WTC11 (cell line): ENCODE data around the gene EXOC4. TPM values are rescaled to one million over a fixed set of nuclear protein-coding genes. Genes with fewer than 3 reads are reported as not detected.

Source experiments
- ATAC-seq: fragments of 200-7000 bp; cut with Tn5 transposase; 2 replicates; pipeline ENCODE4 v1.10.0; 2021; ENCODE audit warnings: mild to moderate bottlenecking, moderate library complexity
- CTCF ChIA-PET: fragments of 300-600 bp; sonication (Branson Sonifier 250); formaldehyde crosslinking; loops from one replicate; lab custom pipeline; 2021; ENCODE audit warnings: antibody characterized with exemption; lab: Charles Lee
- POLR2A ChIA-PET: fragments of 350-600 bp; sonication (Branson Sonifier 250); formaldehyde crosslinking; loops from one replicate; lab custom pipeline; 2021; ENCODE audit warnings: antibody characterized with exemption; lab: Charles Lee
- DNase-seq: peaks from one replicate; pipeline ENCODE4 v3.0.0; 2021; ENCODE audit warnings: low spot score
- H3K27ac Mint-ChIP-seq: 2 replicates; pipeline ENCODE4 v1.8.0; 2021; ENCODE audit warnings: mixed read lengths
- H3K27me3 Mint-ChIP-seq: 2 replicates; pipeline ENCODE4 v1.8.0; 2021; ENCODE audit warnings: low read depth, mild to moderate bottlenecking, moderate library complexity, mixed read lengths
- H3K36me3 Mint-ChIP-seq: 2 replicates; pipeline ENCODE4 v1.8.0; 2021; ENCODE audit warnings: mixed read lengths
- H3K4me1 Mint-ChIP-seq: 2 replicates; pipeline ENCODE4 v1.8.0; 2022; ENCODE audit warnings: mixed read lengths
- H3K4me3 Mint-ChIP-seq: 2 replicates; pipeline ENCODE4 v1.8.0; 2021; ENCODE audit warnings: mild to moderate bottlenecking, moderate library complexity, mixed read lengths
- H3K9me3 Mint-ChIP-seq: 2 replicates; pipeline ENCODE4 v1.8.0; 2021; ENCODE audit warnings: mixed read lengths
- CBFB ChIP-seq: sonication (generic); formaldehyde crosslinking; IDR thresholded peaks from 2 replicates; pipeline ENCODE4 v1.8.1; 2022; ENCODE audit warnings: mild to moderate bottlenecking, low read depth, missing genetic modification reagents
- ESRRA ChIP-seq: sonication (generic); formaldehyde crosslinking; IDR thresholded peaks from 2 replicates; pipeline ENCODE4 v1.8.1; 2022; ENCODE audit warnings: mild to moderate bottlenecking, missing genetic modification reagents, borderline replicate concordance
- FOXP1 ChIP-seq: sonication (generic); formaldehyde crosslinking; IDR thresholded peaks from 2 replicates; pipeline ENCODE4 v1.8.0; 2022; ENCODE audit warnings: missing genetic modification reagents, mild to moderate bottlenecking, moderate library complexity, borderline replicate concordance
- IRF2 ChIP-seq: sonication (generic); formaldehyde crosslinking; IDR thresholded peaks from 2 replicates; pipeline ENCODE4 v1.8.0; 2022; ENCODE audit warnings: low read depth, missing genetic modification reagents, borderline replicate concordance
- JUN ChIP-seq: sonication (generic); formaldehyde crosslinking; IDR thresholded peaks from 2 replicates; pipeline ENCODE4 v1.8.0; 2023; ENCODE audit warnings: mild to moderate bottlenecking, missing genetic modification reagents
- OVOL2 ChIP-seq: fragments of 250-450 bp; sonication (Bioruptor Pico); IDR thresholded peaks from 2 replicates; pipeline ENCODE4 v1.9.0; 2021; ENCODE audit warnings: mild to moderate bottlenecking, borderline replicate concordance
- PRRX2 ChIP-seq: fragments of 250-450 bp; sonication (Bioruptor Pico); IDR thresholded peaks from 2 replicates; pipeline ENCODE4 v1.8.0; 2021; ENCODE audit warnings: mild to moderate bottlenecking
- RELA ChIP-seq: sonication (generic); formaldehyde crosslinking; IDR thresholded peaks from 2 replicates; pipeline ENCODE4 v1.8.1; 2022; ENCODE audit warnings: missing genetic modification reagents, mild to moderate bottlenecking, borderline replicate concordance
- ZNF121 ChIP-seq: sonication (generic); formaldehyde crosslinking; IDR thresholded peaks from 2 replicates; pipeline ENCODE4 v1.8.0; 2023; ENCODE audit warnings: missing genetic modification reagents
- ZNF396 ChIP-seq: fragments of 250-450 bp; sonication (Bioruptor Pico); IDR thresholded peaks from 2 replicates; pipeline ENCODE4 v1.8.0; 2021; ENCODE audit warnings: mild to moderate bottlenecking, moderate library complexity, borderline replicate concordance
- ZNF416 ChIP-seq: fragments of 250-450 bp; sonication (Bioruptor Pico); IDR thresholded peaks from 2 replicates; pipeline ENCODE4 v1.9.0; 2021; ENCODE audit warnings: mild to moderate bottlenecking, inconsistent platforms
- total RNA-seq: library from RNA; stranded (reverse); gene quantifications from 3 replicates; pipeline ENCODE4 v1.2.3, GENCODE V29; 2021
- TF ChIP-seq, protein P1 (sequence below): fragments of 250-450 bp; sonication (Bioruptor Pico); IDR thresholded peaks from 2 replicates; pipeline ENCODE4 v1.9.0; 2021; ENCODE audit warnings: moderate library complexity, mild to moderate bottlenecking, inconsistent platforms, borderline replicate concordance
- TF ChIP-seq, protein P2 (sequence below): sonication (generic); formaldehyde crosslinking; IDR thresholded peaks from 2 replicates; pipeline ENCODE4 v1.8.1; 2023; ENCODE audit warnings: mild to moderate bottlenecking, moderate library complexity, missing genetic modification reagents
- TF ChIP-seq, protein P3 (sequence below): fragments of 250-450 bp; sonication (Bioruptor Pico); IDR thresholded peaks from 2 replicates; pipeline ENCODE4 v1.8.0; 2021; ENCODE audit warnings: mild to moderate bottlenecking
- TF ChIP-seq, protein P4 (sequence below): sonication (generic); formaldehyde crosslinking; IDR thresholded peaks from 2 replicates; pipeline ENCODE4 v1.8.1; 2023; ENCODE audit warnings: mild to moderate bottlenecking, missing genetic modification reagents, borderline replicate concordance
- TF ChIP-seq, protein P5 (sequence below): sonication (generic); formaldehyde crosslinking; IDR thresholded peaks from 2 replicates; pipeline ENCODE4 v1.8.0; 2023; ENCODE audit warnings: missing genetic modification reagents
- TF ChIP-seq, protein P6 (sequence below): sonication (generic); formaldehyde crosslinking; IDR thresholded peaks from 2 replicates; pipeline ENCODE4 v1.8.1; 2023; ENCODE audit warnings: mild to moderate bottlenecking, missing genetic modification reagents
- TF ChIP-seq, protein P7 (sequence below): sonication (generic); formaldehyde crosslinking; conservative IDR thresholded peaks from 2 replicates; pipeline ENCODE4 v1.8.1; 2022; ENCODE audit warnings: mild to moderate bottlenecking, missing genetic modification reagents
- TF ChIP-seq, protein P8 (sequence below): sonication (generic); formaldehyde crosslinking; IDR thresholded peaks from 2 replicates; pipeline ENCODE4 v1.8.0; 2023; ENCODE audit warnings: missing genetic modification reagents, mild to moderate bottlenecking, borderline replicate concordance

The EXOC4 gene
- total RNA-seq, 1 experiment from 2014 or later, result 62.0 TPM

DNA sequence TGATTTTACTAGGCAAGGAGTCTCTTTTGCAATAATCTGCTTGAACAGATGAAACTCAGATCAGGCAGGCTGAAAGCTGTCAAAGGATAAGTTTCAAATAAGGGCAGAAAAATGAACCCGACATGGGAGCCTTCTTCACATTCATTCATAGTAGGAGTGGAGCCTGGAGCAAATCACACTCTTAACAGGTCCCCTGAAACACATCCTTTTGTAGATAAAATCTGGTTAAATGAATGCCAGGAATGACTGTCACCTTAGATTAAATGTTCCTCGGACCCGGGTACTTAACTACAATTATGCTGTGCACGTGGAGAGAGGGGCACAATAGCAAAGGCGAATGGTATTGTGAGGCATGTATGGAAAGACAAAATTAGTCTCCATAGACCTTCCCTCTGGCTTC, 529.6 kb downstream of the EXOC4 start:
- no peak overlapping the region for H3K27ac Mint-ChIP-seq

DNA sequence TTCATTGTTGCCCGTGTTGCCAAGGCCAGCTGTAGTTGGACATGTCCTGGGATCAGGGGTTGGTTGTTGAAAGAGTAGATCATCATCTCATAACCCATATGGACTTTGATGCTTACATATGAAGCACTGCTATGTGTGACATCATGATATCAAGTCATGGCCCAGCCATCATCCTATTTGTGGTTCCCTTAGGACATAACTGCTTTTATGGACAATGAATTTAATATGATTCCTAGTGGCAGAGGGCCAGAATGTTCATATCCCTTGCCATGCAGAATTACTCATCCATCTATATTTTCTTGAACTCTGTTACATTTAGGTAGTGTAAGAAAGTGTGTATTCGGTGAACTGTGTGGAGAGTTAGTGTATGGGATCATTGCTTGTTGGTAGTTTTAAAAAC, 530.4 kb downstream of the EXOC4 start:
- H3K4me1 Mint-ChIP-seq, result no peaks in the 10 kb centered on the region
- no peak overlapping the region for H3K27ac Mint-ChIP-seq
- H3K27me3 Mint-ChIP-seq, result no peaks in the 10 kb centered on the region
- ChIA-PET POLR2A (no interaction called here), CTCF (no interaction called here)
- H3K4me3 Mint-ChIP-seq, result no peak overlapping the region
- H3K36me3 Mint-ChIP-seq, result peaks cover 11% of the 10 kb centered on the region
- ATAC-seq, result no peak
- H3K9me3 Mint-ChIP-seq, result peaks cover 18% of the 10 kb centered on the region
- DNase-seq, result no peak
- TF ChIP-seq, protein P1, sequence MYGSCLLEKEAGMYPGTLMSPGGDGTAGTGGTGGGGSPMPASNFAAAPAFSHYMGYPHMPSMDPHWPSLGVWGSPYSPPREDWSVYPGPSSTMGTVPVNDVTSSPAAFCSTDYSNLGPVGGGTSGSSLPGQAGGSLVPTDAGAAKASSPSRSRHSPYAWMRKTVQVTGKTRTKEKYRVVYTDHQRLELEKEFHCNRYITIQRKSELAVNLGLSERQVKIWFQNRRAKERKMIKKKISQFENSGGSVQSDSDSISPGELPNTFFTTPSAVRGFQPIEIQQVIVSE (CRISPR knock-in tag), result no peak
- TF ChIP-seq RELA (CRISPR knock-in tag) (no peak), IRF2 (CRISPR knock-in tag) (no peak), ZNF416 (CRISPR knock-in tag) (no peak), ZNF396 (CRISPR knock-in tag) (no peak), FOXP1 (CRISPR knock-in tag) (no peak), CBFB (CRISPR knock-in tag) (no peak), JUN (CRISPR knock-in tag) (no peak), PRRX2 (CRISPR knock-in tag) (no peak), ZNF121 (CRISPR knock-in tag) (no peak)
- TF ChIP-seq, protein P2, sequence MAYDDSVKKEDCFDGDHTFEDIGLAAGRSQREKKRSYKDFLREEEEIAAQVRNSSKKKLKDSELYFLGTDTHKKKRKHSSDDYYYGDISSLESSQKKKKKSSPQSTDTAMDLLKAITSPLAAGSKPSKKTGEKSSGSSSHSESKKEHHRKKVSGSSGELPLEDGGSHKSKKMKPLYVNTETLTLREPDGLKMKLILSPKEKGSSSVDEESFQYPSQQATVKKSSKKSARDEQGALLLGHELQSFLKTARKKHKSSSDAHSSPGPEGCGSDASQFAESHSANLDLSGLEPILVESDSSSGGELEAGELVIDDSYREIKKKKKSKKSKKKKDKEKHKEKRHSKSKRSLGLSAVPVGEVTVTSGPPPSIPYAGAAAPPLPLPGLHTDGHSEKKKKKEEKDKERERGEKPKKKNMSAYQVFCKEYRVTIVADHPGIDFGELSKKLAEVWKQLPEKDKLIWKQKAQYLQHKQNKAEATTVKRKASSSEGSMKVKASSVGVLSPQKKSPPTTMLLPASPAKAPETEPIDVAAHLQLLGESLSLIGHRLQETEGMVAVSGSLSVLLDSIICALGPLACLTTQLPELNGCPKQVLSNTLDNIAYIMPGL, result no peak
- TF ChIP-seq, protein P3, sequence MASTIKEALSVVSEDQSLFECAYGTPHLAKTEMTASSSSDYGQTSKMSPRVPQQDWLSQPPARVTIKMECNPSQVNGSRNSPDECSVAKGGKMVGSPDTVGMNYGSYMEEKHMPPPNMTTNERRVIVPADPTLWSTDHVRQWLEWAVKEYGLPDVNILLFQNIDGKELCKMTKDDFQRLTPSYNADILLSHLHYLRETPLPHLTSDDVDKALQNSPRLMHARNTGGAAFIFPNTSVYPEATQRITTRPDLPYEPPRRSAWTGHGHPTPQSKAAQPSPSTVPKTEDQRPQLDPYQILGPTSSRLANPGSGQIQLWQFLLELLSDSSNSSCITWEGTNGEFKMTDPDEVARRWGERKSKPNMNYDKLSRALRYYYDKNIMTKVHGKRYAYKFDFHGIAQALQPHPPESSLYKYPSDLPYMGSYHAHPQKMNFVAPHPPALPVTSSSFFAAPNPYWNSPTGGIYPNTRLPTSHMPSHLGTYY (CRISPR knock-in tag), result no peak
- TF ChIP-seq, protein P4, sequence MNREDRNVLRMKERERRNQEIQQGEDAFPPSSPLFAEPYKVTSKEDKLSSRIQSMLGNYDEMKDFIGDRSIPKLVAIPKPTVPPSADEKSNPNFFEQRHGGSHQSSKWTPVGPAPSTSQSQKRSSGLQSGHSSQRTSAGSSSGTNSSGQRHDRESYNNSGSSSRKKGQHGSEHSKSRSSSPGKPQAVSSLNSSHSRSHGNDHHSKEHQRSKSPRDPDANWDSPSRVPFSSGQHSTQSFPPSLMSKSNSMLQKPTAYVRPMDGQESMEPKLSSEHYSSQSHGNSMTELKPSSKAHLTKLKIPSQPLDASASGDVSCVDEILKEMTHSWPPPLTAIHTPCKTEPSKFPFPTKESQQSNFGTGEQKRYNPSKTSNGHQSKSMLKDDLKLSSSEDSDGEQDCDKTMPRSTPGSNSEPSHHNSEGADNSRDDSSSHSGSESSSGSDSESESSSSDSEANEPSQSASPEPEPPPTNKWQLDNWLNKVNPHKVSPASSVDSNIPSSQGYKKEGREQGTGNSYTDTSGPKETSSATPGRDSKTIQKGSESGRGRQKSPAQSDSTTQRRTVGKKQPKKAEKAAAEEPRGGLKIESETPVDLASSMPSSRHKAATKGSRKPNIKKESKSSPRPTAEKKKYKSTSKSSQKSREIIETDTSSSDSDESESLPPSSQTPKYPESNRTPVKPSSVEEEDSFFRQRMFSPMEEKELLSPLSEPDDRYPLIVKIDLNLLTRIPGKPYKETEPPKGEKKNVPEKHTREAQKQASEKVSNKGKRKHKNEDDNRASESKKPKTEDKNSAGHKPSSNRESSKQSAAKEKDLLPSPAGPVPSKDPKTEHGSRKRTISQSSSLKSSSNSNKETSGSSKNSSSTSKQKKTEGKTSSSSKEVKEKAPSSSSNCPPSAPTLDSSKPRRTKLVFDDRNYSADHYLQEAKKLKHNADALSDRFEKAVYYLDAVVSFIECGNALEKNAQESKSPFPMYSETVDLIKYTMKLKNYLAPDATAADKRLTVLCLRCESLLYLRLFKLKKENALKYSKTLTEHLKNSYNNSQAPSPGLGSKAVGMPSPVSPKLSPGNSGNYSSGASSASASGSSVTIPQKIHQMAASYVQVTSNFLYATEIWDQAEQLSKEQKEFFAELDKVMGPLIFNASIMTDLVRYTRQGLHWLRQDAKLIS (CRISPR knock-in tag), result no peak
- TF ChIP-seq, protein P5, sequence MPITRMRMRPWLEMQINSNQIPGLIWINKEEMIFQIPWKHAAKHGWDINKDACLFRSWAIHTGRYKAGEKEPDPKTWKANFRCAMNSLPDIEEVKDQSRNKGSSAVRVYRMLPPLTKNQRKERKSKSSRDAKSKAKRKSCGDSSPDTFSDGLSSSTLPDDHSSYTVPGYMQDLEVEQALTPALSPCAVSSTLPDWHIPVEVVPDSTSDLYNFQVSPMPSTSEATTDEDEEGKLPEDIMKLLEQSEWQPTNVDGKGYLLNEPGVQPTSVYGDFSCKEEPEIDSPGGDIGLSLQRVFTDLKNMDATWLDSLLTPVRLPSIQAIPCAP, result no peak
- TF ChIP-seq, protein P6, sequence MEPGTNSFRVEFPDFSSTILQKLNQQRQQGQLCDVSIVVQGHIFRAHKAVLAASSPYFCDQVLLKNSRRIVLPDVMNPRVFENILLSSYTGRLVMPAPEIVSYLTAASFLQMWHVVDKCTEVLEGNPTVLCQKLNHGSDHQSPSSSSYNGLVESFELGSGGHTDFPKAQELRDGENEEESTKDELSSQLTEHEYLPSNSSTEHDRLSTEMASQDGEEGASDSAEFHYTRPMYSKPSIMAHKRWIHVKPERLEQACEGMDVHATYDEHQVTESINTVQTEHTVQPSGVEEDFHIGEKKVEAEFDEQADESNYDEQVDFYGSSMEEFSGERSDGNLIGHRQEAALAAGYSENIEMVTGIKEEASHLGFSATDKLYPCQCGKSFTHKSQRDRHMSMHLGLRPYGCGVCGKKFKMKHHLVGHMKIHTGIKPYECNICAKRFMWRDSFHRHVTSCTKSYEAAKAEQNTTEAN, result no peak

More for the DNA sequence above, 529.6 kb downstream of the EXOC4 start:
- CTCF ChIA-PET, result no interaction called here
- no peaks in the 10 kb centered on the region for H3K4me1 Mint-ChIP-seq
- no peaks in the 10 kb centered on the region for H3K27me3 Mint-ChIP-seq
- H3K9me3 Mint-ChIP-seq, result peaks cover 18% of the 10 kb centered on the region
- no peak overlapping the region for H3K4me3 Mint-ChIP-seq
- POLR2A ChIA-PET, result no interaction called here
- TF ChIP-seq ZNF396 (CRISPR knock-in tag), result no peak
- TF ChIP-seq, protein P7, sequence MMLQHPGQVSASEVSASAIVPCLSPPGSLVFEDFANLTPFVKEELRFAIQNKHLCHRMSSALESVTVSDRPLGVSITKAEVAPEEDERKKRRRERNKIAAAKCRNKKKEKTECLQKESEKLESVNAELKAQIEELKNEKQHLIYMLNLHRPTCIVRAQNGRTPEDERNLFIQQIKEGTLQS, result no peak
- no peak for TF ChIP-seq OVOL2
- TF ChIP-seq, protein P8, sequence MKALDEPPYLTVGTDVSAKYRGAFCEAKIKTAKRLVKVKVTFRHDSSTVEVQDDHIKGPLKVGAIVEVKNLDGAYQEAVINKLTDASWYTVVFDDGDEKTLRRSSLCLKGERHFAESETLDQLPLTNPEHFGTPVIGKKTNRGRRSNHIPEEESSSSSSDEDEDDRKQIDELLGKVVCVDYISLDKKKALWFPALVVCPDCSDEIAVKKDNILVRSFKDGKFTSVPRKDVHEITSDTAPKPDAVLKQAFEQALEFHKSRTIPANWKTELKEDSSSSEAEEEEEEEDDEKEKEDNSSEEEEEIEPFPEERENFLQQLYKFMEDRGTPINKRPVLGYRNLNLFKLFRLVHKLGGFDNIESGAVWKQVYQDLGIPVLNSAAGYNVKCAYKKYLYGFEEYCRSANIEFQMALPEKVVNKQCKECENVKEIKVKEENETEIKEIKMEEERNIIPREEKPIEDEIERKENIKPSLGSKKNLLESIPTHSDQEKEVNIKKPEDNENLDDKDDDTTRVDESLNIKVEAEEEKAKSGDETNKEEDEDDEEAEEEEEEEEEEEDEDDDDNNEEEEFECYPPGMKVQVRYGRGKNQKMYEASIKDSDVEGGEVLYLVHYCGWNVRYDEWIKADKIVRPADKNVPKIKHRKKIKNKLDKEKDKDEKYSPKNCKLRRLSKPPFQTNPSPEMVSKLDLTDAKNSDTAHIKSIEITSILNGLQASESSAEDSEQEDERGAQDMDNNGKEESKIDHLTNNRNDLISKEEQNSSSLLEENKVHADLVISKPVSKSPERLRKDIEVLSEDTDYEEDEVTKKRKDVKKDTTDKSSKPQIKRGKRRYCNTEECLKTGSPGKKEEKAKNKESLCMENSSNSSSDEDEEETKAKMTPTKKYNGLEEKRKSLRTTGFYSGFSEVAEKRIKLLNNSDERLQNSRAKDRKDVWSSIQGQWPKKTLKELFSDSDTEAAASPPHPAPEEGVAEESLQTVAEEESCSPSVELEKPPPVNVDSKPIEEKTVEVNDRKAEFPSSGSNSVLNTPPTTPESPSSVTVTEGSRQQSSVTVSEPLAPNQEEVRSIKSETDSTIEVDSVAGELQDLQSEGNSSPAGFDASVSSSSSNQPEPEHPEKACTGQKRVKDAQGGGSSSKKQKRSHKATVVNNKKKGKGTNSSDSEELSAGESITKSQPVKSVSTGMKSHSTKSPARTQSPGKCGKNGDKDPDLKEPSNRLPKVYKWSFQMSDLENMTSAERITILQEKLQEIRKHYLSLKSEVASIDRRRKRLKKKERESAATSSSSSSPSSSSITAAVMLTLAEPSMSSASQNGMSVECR (CRISPR knock-in tag), result no peak
- TF ChIP-seq ESRRA (CRISPR knock-in tag), result no peak
- DNase-seq (no peak), ATAC-seq (no peak)
- H3K36me3 Mint-ChIP-seq, result peaks cover 11% of the 10 kb centered on the region
